SK-N-SH (cell line): ENCODE results near the gene ATAD1. TPM values are rescaled to one million over a fixed set of nuclear protein-coding genes. Genes with fewer than 3 reads are reported as not detected.

Source experiments
- CTCF ChIA-PET: fragments of 300-600, 350-600 bp; formaldehyde crosslinking; extraction: SDS; loops from one replicate; lab custom pipeline; 2021; lab: Yijun Ruan, JAX
- POLR2A ChIA-PET: fragments of 350-600 bp; sonication (Branson Sonifier 250); formaldehyde crosslinking; extraction: SDS; loops from one replicate; lab custom pipeline; 2020; ENCODE audit warnings: antibody characterized with exemption, inconsistent platforms; lab: Yijun Ruan, JAX
- DNase-seq: peaks from one replicate; pipeline ENCODE4 v3.0.0; 2012
- H2AFZ ChIP-seq: fragments of 200-600 bp; sonication (generic); 2 replicates; pipeline ENCODE4 v1.8.1; 2016; ENCODE audit warnings: antibody characterized with exemption, mild to moderate bottlenecking, low read depth
- H3F3A ChIP-seq: fragments of 200-600 bp; sonication (generic); replicated peaks from 2 replicates; pipeline ENCODE3; 2016; ENCODE audit warnings: antibody characterized with exemption, mild to moderate bottlenecking; ENCODE audit not compliant: insufficient read depth
- H3K27ac ChIP-seq, 2 experiments: fragments of 200-500 bp in 1 of 2; fragments of 200-600 bp in 1 of 2; sonication (Bioruptor generic) in 1 of 2; sonication (generic), shearing (Covaris generic) in 1 of 2; 2 replicates each; pipeline versions ENCODE4 v1.5.1 to v1.6.1; 2014 to 2016; ENCODE audit warnings: low read depth in 2 of 2, inconsistent platforms in 1 of 2, low read length in 1 of 2, mild to moderate bottlenecking in 1 of 2, mixed read lengths in 1 of 2
- H3K27me3 ChIP-seq: fragments of 200-600 bp; sonication (generic), shearing (Covaris generic); 2 replicates; pipeline ENCODE4 v1.6.1; 2016; ENCODE audit warnings: mixed run types; ENCODE audit not compliant: insufficient read depth
- H3K36me3 ChIP-seq, 2 experiments: fragments of 200-500 bp in 1 of 2; fragments of 200-600 bp in 1 of 2; sonication (Bioruptor generic) in 1 of 2; sonication (generic) in 1 of 2; replicated peaks in 1 of 2; 2 replicates each; pipeline versions ENCODE3 to v1.5.1; 2014 to 2016; ENCODE audit warnings: low read length in 1 of 2, mild to moderate bottlenecking in 1 of 2; ENCODE audit not compliant: insufficient read depth in 2 of 2, control insufficient read depth in 1 of 2
- H3K4me1 ChIP-seq, 2 experiments: fragments of 200-500 bp in 1 of 2; fragments of 200-600 bp in 1 of 2; sonication (Bioruptor generic) in 1 of 2; sonication (generic), shearing (Covaris generic) in 1 of 2; 2 replicates each; pipeline versions ENCODE4 v1.5.1 to v1.6.1; 2014 to 2016; ENCODE audit warnings: low read depth in 1 of 2, low read length in 1 of 2, mixed run types in 1 of 2; ENCODE audit not compliant: insufficient read depth in 2 of 2, control insufficient read depth in 1 of 2
- H3K4me2 ChIP-seq: fragments of 200-600 bp; sonication (generic), shearing (Covaris generic); 2 replicates; pipeline ENCODE4 v1.6.1; 2017; ENCODE audit warnings: mixed run types
- H3K4me3 ChIP-seq, 2 experiments: fragments of 200-500 bp in 1 of 2; fragments of 200-600 bp in 1 of 2; sonication (Bioruptor generic) in 1 of 2; sonication (generic), shearing (Covaris generic) in 1 of 2; 2 replicates each; pipeline versions ENCODE4 v1.5.1 to v1.8.1; 2014 to 2016; ENCODE audit warnings: low read depth in 2 of 2, inconsistent platforms in 1 of 2, low read length in 1 of 2, mild to moderate bottlenecking in 1 of 2, mixed read lengths in 1 of 2, moderate library complexity in 1 of 2
- H3K79me2 ChIP-seq: fragments of 200-600 bp; sonication (generic); 2 replicates; pipeline ENCODE4 v1.8.1; 2017; ENCODE audit warnings: mild to moderate bottlenecking; ENCODE audit not compliant: insufficient read depth
- H3K9ac ChIP-seq: fragments of 200-600 bp; sonication (generic); 2 replicates; pipeline ENCODE4 v1.6.1; 2017; ENCODE audit warnings: mixed run types
- H3K9me2 ChIP-seq: fragments of 200-600 bp; sonication (generic); 2 replicates; pipeline ENCODE4 v1.6.1; 2017; ENCODE audit warnings: mixed run types
- H3K9me3 ChIP-seq: fragments of 200-600 bp; sonication (generic); 2 replicates; pipeline ENCODE4 v1.6.1; 2017; ENCODE audit warnings: mixed run types, mild to moderate bottlenecking, moderate library complexity
- H4K20me1 ChIP-seq: fragments of 200-600 bp; sonication (generic); 2 replicates; pipeline ENCODE4 v1.6.1; 2017; ENCODE audit warnings: mild to moderate bottlenecking, mixed run types; ENCODE audit not compliant: insufficient read depth
- CTCF ChIP-seq: fragments of 200-600 bp; sonication (generic); IDR thresholded peaks from 2 replicates; pipeline ENCODE4 v1.6.1; 2017; ENCODE audit warnings: antibody characterized with exemption, mild to moderate bottlenecking, moderate library complexity
- EZH2phosphoT487 ChIP-seq: fragments of 200-600 bp; sonication (generic); IDR thresholded peaks from 2 replicates; pipeline ENCODE4 v1.6.1; 2017; ENCODE audit warnings: low read depth, mixed run types, mild to moderate bottlenecking, antibody characterized with exemption, moderate library complexity, borderline replicate concordance
- GABPA ChIP-seq: IDR thresholded peaks from 2 replicates; pipeline ENCODE4 v1.4.0; 2012; ENCODE audit warnings: low read depth, mild to moderate bottlenecking
- GATA2 ChIP-seq: sonication (generic); formaldehyde crosslinking; IDR thresholded peaks from 2 replicates; pipeline ENCODE4 v1.5.0; 2020; ENCODE audit warnings: mild to moderate bottlenecking, missing genetic modification reagents
- JUND ChIP-seq: IDR thresholded peaks from 2 replicates; pipeline ENCODE4 v1.4.0; 2012
- MAX ChIP-seq: IDR thresholded peaks from 2 replicates; pipeline ENCODE4 v1.4.0; 2012; ENCODE audit warnings: low read depth
- NFIC ChIP-seq: IDR thresholded peaks from 2 replicates; pipeline ENCODE4 v1.4.0; 2012; ENCODE audit warnings: borderline replicate concordance
- POLR2AphosphoS5 ChIP-seq: IDR thresholded peaks from 2 replicates; pipeline ENCODE4 v1.6.1; 2012; ENCODE audit warnings: low read depth, low read length
- RCOR1 ChIP-seq: fragments of 150-350 bp; IDR thresholded peaks from 2 replicates; pipeline ENCODE4 v1.6.1; 2017; ENCODE audit warnings: antibody characterized with exemption, low read length
- RFX5 ChIP-seq: IDR thresholded peaks from 2 replicates; pipeline ENCODE4 v1.6.1; 2012; ENCODE audit warnings: mild to moderate bottlenecking, improper control_type of control experiment, low read length
- RXRA ChIP-seq: IDR thresholded peaks from 2 replicates; pipeline ENCODE4 v1.4.0; 2012; ENCODE audit warnings: low read depth, mild to moderate bottlenecking, borderline replicate concordance
- SIN3A ChIP-seq: IDR thresholded peaks from 2 replicates; pipeline ENCODE4 v1.6.1; 2012; ENCODE audit warnings: low read depth, mild to moderate bottlenecking, low read length, moderate library complexity, borderline replicate concordance
- SMC3 ChIP-seq: IDR thresholded peaks from 2 replicates; pipeline ENCODE4 v1.6.1; 2012; ENCODE audit warnings: low read depth, low read length, improper control_type of control experiment
- TAF1 ChIP-seq: IDR thresholded peaks from 2 replicates; pipeline ENCODE4 v1.6.1; 2012; ENCODE audit warnings: low read depth, mild to moderate bottlenecking, low read length, moderate library complexity, borderline replicate concordance
- TEAD4 ChIP-seq: IDR thresholded peaks from 2 replicates; pipeline ENCODE4 v1.4.0; 2012; ENCODE audit warnings: mild to moderate bottlenecking, borderline replicate concordance; ENCODE audit not compliant: insufficient read depth
- USF2 ChIP-seq: fragments of 150-350 bp; IDR thresholded peaks from 2 replicates; pipeline ENCODE4 v1.6.1; 2017; ENCODE audit warnings: antibody characterized with exemption, low read length, low read depth, borderline replicate concordance
- YY1 ChIP-seq: IDR thresholded peaks from 2 replicates; pipeline ENCODE4 v1.4.0; 2012; ENCODE audit warnings: low read depth, mild to moderate bottlenecking
- WGBS: methylation state at CpG from one replicate; pipeline ENCODE4 v1.1.6; 2017; ENCODE audit warnings: low lambda C conversion rate; 5-methylcytosine and 5-hydroxymethylcytosine counted together
- polyA plus RNA-seq, 3 experiments: library from polyadenylated mRNA; depleted of rRNA; stranded (reverse); fragments of >200 nt; gene quantifications; 2 replicates each; pipeline ENCODE4 v1.2.3, GENCODE V29; 2012
- TF ChIP-seq, protein P1 (sequence below): fragments of 150-350 bp; IDR thresholded peaks from 2 replicates; pipeline ENCODE4 v1.6.1; 2016; ENCODE audit warnings: mild to moderate bottlenecking, low read depth, low read length
- TF ChIP-seq, protein P2 (sequence below): IDR thresholded peaks from 2 replicates; pipeline ENCODE4 v1.6.1; 2012; ENCODE audit warnings: mild to moderate bottlenecking, low read depth, low read length, moderate library complexity
- TF ChIP-seq, protein P3 (sequence below): IDR thresholded peaks from 2 replicates; pipeline ENCODE4 v1.4.0; 2012; ENCODE audit warnings: low read depth, borderline replicate concordance

Gene ATAD1
- polyA plus RNA-seq, 1 of the 3 experiments (the other 2 are of a cell fraction): 13.5 TPM

- ChIA-PET CTCF (interaction anchor here (1.1 to 5.6 kb wide), 9 partner anchors 9 to 709 kb away, joined by 3 to 55 read pairs (median 11); partner anchors contain the start of gene ATAD1), POLR2A (no interaction called here)
- H3K79me2 ChIP-seq: no peaks in the 10 kb centered on the region
- no peak overlapping the region for H3K4me2 ChIP-seq
- H3K9ac ChIP-seq: no peak overlapping the region
- TF ChIP-seq RFX5 (no peak), TEAD4 (no peak), CTCF (no peak), NFIC (no peak), RXRA (no peak), POLR2AphosphoS5 (no peak), RCOR1 (no peak), SMC3 (no peak), SIN3A (no peak), YY1 (no peak), MAX (no peak), GATA2 (no peak), EZH2phosphoT487 (no peak), USF2 (no peak), JUND (no peak), TAF1 (no peak), GABPA (no peak)
- TF ChIP-seq, protein P1, sequence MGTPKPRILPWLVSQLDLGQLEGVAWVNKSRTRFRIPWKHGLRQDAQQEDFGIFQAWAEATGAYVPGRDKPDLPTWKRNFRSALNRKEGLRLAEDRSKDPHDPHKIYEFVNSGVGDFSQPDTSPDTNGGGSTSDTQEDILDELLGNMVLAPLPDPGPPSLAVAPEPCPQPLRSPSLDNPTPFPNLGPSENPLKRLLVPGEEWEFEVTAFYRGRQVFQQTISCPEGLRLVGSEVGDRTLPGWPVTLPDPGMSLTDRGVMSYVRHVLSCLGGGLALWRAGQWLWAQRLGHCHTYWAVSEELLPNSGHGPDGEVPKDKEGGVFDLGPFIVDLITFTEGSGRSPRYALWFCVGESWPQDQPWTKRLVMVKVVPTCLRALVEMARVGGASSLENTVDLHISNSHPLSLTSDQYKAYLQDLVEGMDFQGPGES: no peak
- TF ChIP-seq, protein P2, sequence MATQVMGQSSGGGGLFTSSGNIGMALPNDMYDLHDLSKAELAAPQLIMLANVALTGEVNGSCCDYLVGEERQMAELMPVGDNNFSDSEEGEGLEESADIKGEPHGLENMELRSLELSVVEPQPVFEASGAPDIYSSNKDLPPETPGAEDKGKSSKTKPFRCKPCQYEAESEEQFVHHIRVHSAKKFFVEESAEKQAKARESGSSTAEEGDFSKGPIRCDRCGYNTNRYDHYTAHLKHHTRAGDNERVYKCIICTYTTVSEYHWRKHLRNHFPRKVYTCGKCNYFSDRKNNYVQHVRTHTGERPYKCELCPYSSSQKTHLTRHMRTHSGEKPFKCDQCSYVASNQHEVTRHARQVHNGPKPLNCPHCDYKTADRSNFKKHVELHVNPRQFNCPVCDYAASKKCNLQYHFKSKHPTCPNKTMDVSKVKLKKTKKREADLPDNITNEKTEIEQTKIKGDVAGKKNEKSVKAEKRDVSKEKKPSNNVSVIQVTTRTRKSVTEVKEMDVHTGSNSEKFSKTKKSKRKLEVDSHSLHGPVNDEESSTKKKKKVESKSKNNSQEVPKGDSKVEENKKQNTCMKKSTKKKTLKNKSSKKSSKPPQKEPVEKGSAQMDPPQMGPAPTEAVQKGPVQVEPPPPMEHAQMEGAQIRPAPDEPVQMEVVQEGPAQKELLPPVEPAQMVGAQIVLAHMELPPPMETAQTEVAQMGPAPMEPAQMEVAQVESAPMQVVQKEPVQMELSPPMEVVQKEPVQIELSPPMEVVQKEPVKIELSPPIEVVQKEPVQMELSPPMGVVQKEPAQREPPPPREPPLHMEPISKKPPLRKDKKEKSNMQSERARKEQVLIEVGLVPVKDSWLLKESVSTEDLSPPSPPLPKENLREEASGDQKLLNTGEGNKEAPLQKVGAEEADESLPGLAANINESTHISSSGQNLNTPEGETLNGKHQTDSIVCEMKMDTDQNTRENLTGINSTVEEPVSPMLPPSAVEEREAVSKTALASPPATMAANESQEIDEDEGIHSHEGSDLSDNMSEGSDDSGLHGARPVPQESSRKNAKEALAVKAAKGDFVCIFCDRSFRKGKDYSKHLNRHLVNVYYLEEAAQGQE: no peak
- TF ChIP-seq, protein P3, sequence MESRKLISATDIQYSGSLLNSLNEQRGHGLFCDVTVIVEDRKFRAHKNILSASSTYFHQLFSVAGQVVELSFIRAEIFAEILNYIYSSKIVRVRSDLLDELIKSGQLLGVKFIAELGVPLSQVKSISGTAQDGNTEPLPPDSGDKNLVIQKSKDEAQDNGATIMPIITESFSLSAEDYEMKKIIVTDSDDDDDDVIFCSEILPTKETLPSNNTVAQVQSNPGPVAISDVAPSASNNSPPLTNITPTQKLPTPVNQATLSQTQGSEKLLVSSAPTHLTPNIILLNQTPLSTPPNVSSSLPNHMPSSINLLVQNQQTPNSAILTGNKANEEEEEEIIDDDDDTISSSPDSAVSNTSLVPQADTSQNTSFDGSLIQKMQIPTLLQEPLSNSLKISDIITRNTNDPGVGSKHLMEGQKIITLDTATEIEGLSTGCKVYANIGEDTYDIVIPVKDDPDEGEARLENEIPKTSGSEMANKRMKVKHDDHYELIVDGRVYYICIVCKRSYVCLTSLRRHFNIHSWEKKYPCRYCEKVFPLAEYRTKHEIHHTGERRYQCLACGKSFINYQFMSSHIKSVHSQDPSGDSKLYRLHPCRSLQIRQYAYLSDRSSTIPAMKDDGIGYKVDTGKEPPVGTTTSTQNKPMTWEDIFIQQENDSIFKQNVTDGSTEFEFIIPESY: no peak
- H3K9me2 ChIP-seq: no peaks in the 10 kb centered on the region
- H3K4me1 ChIP-seq: peaks cover 2 to 4% of the 10 kb centered on the region in 2 experiments; a peak in 2 of 4 replicates
- H2AFZ ChIP-seq: no peak overlapping the region
- no peak for DNase-seq
- H3K27me3 ChIP-seq: no peaks in the 10 kb centered on the region
- H3K36me3 ChIP-seq: no peaks in the 10 kb centered on the region
- no peak overlapping the region for H3K27ac ChIP-seq
- no peaks in the 10 kb centered on the region for H4K20me1 ChIP-seq
- WGBS: 92% methylated on average over 1 of the region's 1 CpG
- H3F3A ChIP-seq: no peaks in the 10 kb centered on the region
- no peak overlapping the region for H3K4me3 ChIP-seq
- no peaks in the 10 kb centered on the region for H3K9me3 ChIP-seq
These were observed 34.1 kb upstream of the ATAD1 start for GRCh38 chr10:87852089-87852488.
